ENCODE measurements around the gene EFCAB8.
"Not testable (repeated sequence)": the region's sequence is repeated elsewhere in the genome, so short reads cannot be mapped to it uniquely, and the experiment has no call there.

EFCAB8 gene

DNA sequence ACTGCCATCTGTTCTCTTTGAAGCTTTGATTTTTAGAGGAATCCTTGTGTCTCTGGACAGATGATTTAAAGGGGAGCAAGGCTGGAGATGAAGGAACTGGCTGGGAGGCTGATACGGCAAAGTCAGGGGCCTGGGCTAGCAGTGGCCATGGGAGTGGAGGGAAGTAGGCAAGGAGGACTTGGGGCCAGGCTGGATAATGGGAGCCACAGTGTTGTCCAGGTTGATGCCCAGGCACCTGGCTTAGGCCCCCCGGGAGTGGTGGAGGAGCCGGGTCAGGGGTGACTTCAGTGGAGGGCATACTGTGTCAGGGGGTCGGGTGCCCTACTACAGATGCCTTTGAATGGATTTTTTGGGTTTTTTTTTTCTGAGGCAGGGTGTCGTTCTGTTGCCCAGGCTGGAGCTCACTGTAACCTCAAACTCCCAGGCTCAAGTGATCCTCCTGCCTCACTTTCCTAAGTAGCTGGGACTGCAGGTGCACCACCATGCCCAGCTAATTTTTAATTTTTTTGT is 45.0 kb downstream of the EFCAB8 start:
- Histone ChIP-seq H3K27me3 (ENCODE audit: control insufficient read depth, insufficient read depth, low read length) (no peaks in the 10 kb centered on the region), H3K79me2 (no peaks in the 10 kb centered on the region), H3K36me3 (ENCODE audit: control insufficient read depth, insufficient read depth, low read length) (no peaks in the 10 kb centered on the region), H2AFZ (no peak overlapping the region), H3K9ac (no peak overlapping the region), H3K27ac (no peak overlapping the region), H3K4me3 (ENCODE audit: low read depth, low read length) (no peak overlapping the region), H3K4me2 (ENCODE audit: low read length) (no peak overlapping the region), H3K9me3 (ENCODE audit: control insufficient read depth, low read length) (no peaks in the 10 kb centered on the region), H3K4me1 (no peaks in the 10 kb centered on the region)
- TF ChIP-seq, protein P1, sequence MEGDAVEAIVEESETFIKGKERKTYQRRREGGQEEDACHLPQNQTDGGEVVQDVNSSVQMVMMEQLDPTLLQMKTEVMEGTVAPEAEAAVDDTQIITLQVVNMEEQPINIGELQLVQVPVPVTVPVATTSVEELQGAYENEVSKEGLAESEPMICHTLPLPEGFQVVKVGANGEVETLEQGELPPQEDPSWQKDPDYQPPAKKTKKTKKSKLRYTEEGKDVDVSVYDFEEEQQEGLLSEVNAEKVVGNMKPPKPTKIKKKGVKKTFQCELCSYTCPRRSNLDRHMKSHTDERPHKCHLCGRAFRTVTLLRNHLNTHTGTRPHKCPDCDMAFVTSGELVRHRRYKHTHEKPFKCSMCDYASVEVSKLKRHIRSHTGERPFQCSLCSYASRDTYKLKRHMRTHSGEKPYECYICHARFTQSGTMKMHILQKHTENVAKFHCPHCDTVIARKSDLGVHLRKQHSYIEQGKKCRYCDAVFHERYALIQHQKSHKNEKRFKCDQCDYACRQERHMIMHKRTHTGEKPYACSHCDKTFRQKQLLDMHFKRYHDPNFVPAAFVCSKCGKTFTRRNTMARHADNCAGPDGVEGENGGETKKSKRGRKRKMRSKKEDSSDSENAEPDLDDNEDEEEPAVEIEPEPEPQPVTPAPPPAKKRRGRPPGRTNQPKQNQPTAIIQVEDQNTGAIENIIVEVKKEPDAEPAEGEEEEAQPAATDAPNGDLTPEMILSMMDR (IDR thresholded peaks at IDR 0.05) = no peak

DNA sequence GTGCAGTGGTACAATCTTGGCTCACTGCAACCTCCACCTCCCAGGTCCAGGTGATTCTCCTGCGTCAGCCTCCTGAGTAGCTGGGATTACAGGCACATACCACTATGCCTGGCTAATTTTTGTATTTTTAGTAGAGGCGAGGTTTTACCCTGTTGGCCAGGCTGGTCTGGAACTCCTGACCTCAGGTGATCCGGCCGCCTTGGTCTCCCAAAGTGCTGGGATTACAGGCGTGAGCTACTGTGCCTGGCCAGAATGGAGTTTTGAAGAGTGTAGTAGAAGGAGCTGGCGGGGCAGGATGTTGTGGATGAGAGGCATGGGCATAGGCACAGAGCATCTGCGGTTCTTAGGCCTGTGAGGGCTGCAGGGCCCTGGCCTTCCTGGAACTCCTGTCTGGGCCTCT is 46.0 kb downstream of the EFCAB8 start:
- H3K4me1 ChIP-seq; H3K36me3 ChIP-seq (ENCODE audit: control insufficient read depth, insufficient read depth, low read length); H3K9ac ChIP-seq; H3K27ac ChIP-seq; H2AFZ ChIP-seq; H3K4me2 ChIP-seq (ENCODE audit: low read length); H3K27me3 ChIP-seq (ENCODE audit: control insufficient read depth, insufficient read depth, low read length); H3K79me2 ChIP-seq; H3K4me3 ChIP-seq (ENCODE audit: low read depth, low read length); H3K9me3 ChIP-seq (ENCODE audit: control insufficient read depth, low read length): not testable (repeated sequence)

DNA sequence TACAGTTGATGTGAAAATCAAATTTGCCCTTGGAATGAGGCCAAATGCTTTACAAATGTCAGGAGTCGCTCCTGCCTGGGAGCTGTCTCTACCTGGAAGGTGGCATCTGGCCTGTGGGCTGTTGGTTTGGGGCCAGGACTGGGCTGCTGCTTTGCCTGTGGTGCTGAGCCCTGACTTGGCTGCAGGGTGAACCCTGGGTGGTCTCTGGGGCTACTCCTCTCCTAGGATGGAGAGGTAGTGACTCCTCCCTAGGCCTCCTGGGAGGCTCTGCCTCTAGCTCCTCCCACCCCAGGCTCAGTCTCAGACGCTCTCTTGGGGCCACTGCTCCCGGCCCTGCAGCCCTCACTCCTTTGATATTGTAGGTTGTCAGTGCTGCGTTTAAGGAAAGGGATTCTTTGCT is 47.5 kb downstream of the EFCAB8 start:
- Histone ChIP-seq H3K4me1 (no peaks in the 10 kb centered on the region), H3K27me3 (ENCODE audit: control insufficient read depth, insufficient read depth, low read length) (no peaks in the 10 kb centered on the region), H3K4me3 (ENCODE audit: low read depth, low read length) (no peak overlapping the region), H3K4me2 (ENCODE audit: low read length) (no peak overlapping the region), H2AFZ (no peak overlapping the region), H3K79me2 (no peaks in the 10 kb centered on the region), H3K9me3 (ENCODE audit: control insufficient read depth, low read length) (no peaks in the 10 kb centered on the region), H3K9ac (no peak overlapping the region), H3K36me3 (ENCODE audit: control insufficient read depth, insufficient read depth, low read length) (no peaks in the 10 kb centered on the region), H3K27ac (no peak overlapping the region)
- TF ChIP-seq, protein P1 (IDR thresholded peaks at IDR 0.05) = no peak

DNA sequence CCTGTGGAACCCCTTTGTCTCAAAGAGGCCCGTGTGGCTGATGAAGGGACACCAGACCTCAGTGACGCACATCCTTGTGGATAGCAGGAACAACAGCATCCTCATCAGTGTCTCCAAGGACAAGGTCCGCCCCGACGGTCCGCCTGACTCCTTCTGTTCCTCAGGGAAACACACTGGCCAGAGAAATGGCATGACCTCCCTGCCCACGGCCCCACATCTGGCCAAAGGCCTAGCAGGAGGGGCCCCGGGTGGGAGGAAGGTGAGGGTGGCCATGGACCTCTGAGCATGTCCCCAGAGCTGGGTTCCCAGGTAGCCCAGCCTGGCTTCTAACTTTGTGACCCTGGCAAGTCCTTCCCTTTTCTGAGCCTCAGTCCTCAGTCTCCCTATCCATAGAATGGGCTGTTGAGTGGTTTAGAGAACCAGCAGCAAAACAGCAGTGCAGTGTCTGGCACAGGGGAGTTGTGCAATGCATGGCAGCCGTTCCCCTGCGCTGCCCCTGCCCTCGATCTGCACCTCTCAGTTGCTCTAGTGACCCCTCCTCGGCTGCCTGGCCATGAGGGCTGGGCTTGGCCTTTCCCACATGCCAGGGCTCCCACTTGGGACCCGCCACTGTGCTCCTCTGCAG is 48.3 kb downstream of the EFCAB8 start:
- Histone ChIP-seq H3K4me2 (ENCODE audit: low read length) (no peak overlapping the region), H3K9me3 (ENCODE audit: control insufficient read depth, low read length) (no peaks in the 10 kb centered on the region), H3K36me3 (ENCODE audit: control insufficient read depth, insufficient read depth, low read length) (no peaks in the 10 kb centered on the region), H3K27me3 (ENCODE audit: control insufficient read depth, insufficient read depth, low read length) (no peaks in the 10 kb centered on the region), H3K9ac (no peak overlapping the region), H3K79me2 (no peaks in the 10 kb centered on the region), H3K4me3 (ENCODE audit: low read depth, low read length) (no peak overlapping the region), H2AFZ (no peak overlapping the region), H3K4me1 (no peaks in the 10 kb centered on the region), H3K27ac (no peak overlapping the region)
- TF ChIP-seq, protein P1 (IDR thresholded peaks at IDR 0.05) = no peak

DNA sequence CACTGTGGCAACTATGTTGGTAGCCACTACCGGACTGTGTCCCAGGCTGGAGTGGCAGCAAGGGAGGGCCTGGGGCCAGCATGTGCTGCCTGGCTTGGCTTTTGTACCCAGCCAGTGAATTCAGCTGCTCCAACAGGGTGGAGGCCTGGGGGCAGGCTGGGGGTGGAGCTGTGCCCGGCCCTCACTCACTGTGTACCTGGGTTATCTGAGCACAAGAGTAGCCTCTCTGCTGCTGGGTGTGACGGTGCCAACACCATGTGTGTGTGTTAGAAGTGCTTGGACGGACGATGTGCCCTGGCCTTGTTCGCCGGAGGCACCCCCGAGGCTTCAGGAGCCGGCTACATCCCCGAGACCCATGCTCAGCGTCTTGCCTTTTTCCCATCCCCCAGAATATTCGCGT is 49.2 kb downstream of the EFCAB8 start:
- TF ChIP-seq, protein P1 (IDR thresholded peaks at IDR 0.05) = no peak
- no peaks in the 10 kb centered on the region for H3K9me3 ChIP-seq (ENCODE audit: control insufficient read depth, low read length)
- H3K4me3 ChIP-seq (ENCODE audit: low read depth, low read length) = no peak overlapping the region
- no peak overlapping the region for H2AFZ ChIP-seq
- no peak overlapping the region for H3K27ac ChIP-seq
- H3K4me2 ChIP-seq (ENCODE audit: low read length) = no peak overlapping the region
- no peak overlapping the region for H3K9ac ChIP-seq
- H3K4me1 ChIP-seq = no peaks in the 10 kb centered on the region
- no peaks in the 10 kb centered on the region for H3K27me3 ChIP-seq (ENCODE audit: control insufficient read depth, insufficient read depth, low read length)
- H3K79me2 ChIP-seq = no peaks in the 10 kb centered on the region
- H3K36me3 ChIP-seq (ENCODE audit: control insufficient read depth, insufficient read depth, low read length) = no peaks in the 10 kb centered on the region

Data from parathyroid adenoma (tissue), 2 donors.